Liver (tissue), 3 donors: ENCODE results near the gene THAP3.

Experiments
- ATF3 ChIP-seq: IDR thresholded peaks from 2 replicates; pipeline ENCODE4 v1.6.1; 2016; ENCODE audit warnings: antibody characterized with exemption
- HNF4A ChIP-seq, 2 donors: conservative IDR thresholded peaks; 2 replicates each; pipeline ENCODE4 v1.6.1; 2016; ENCODE audit warnings: antibody characterized with exemption in 2 of 2, mild to moderate bottlenecking in 2 of 2
- TF ChIP-seq, protein P1 (sequence below): fragments of 150-350 bp; IDR thresholded peaks from 2 replicates; pipeline ENCODE4 v1.5.1; 2017; ENCODE audit warnings: improper control_type of control experiment, low read depth, low read length; ENCODE audit not compliant: missing input control
- TF ChIP-seq, protein P2 (sequence below): IDR thresholded peaks from 2 replicates; pipeline ENCODE4 v1.6.1; 2016; ENCODE audit warnings: antibody characterized with exemption
- TF ChIP-seq, protein P3 (sequence below): IDR thresholded peaks from 2 replicates; pipeline ENCODE4 v1.6.1; 2016; ENCODE audit warnings: antibody characterized with exemption, mild to moderate bottlenecking
- TF ChIP-seq, protein P4 (sequence below): IDR thresholded peaks from 2 replicates; pipeline ENCODE4 v1.6.1; 2016; ENCODE audit warnings: antibody characterized with exemption
- donor health status: healthy.
- donor health status: healthy.

DNA sequence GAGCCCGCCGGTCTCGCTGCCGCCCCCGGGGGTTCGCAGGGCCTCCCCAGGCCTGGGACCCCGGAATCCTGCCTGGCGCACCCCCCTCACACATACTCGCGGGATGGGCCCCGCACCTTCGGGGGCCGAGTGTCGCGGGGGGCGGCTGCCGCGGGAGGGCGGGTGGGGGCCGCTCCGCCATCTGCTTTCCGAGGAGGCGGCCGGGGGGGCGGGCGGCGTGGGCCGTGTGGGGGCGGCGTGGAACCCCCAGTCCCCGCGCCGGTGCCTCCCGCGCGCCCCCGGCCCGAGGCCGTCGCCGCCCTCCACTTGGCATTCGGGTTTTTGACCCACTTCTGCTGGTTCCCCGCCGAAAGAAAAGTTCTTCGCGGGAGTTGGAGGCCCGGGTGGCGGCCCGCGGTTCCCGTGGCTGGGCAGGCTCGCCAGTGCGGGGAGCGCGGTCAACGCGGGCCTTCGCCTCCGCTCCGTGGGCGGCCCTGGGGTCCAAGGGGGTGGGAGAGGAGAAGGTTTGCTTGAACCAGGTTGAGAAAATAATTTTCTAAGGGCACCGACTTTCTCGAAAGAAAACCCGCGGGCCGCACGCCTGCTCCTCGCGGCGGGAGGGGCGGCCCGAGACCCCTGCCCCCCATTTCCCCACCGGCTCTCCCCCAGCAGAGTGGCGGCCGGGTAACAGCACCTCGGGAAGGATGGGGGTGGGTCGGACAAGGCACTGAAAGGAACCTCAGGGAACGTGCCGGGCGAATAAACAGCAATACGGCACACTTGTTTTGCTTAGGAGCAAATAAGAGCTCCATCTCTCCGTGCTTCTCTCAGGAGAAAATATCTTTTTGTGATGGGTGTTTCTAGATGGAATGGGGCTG is 9.5 kb upstream of the THAP3 start:
- TF ChIP-seq, protein P1, sequence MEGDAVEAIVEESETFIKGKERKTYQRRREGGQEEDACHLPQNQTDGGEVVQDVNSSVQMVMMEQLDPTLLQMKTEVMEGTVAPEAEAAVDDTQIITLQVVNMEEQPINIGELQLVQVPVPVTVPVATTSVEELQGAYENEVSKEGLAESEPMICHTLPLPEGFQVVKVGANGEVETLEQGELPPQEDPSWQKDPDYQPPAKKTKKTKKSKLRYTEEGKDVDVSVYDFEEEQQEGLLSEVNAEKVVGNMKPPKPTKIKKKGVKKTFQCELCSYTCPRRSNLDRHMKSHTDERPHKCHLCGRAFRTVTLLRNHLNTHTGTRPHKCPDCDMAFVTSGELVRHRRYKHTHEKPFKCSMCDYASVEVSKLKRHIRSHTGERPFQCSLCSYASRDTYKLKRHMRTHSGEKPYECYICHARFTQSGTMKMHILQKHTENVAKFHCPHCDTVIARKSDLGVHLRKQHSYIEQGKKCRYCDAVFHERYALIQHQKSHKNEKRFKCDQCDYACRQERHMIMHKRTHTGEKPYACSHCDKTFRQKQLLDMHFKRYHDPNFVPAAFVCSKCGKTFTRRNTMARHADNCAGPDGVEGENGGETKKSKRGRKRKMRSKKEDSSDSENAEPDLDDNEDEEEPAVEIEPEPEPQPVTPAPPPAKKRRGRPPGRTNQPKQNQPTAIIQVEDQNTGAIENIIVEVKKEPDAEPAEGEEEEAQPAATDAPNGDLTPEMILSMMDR = no peak
- TF ChIP-seq, protein P2, sequence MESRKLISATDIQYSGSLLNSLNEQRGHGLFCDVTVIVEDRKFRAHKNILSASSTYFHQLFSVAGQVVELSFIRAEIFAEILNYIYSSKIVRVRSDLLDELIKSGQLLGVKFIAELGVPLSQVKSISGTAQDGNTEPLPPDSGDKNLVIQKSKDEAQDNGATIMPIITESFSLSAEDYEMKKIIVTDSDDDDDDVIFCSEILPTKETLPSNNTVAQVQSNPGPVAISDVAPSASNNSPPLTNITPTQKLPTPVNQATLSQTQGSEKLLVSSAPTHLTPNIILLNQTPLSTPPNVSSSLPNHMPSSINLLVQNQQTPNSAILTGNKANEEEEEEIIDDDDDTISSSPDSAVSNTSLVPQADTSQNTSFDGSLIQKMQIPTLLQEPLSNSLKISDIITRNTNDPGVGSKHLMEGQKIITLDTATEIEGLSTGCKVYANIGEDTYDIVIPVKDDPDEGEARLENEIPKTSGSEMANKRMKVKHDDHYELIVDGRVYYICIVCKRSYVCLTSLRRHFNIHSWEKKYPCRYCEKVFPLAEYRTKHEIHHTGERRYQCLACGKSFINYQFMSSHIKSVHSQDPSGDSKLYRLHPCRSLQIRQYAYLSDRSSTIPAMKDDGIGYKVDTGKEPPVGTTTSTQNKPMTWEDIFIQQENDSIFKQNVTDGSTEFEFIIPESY = no peak
- TF ChIP-seq, protein P3, sequence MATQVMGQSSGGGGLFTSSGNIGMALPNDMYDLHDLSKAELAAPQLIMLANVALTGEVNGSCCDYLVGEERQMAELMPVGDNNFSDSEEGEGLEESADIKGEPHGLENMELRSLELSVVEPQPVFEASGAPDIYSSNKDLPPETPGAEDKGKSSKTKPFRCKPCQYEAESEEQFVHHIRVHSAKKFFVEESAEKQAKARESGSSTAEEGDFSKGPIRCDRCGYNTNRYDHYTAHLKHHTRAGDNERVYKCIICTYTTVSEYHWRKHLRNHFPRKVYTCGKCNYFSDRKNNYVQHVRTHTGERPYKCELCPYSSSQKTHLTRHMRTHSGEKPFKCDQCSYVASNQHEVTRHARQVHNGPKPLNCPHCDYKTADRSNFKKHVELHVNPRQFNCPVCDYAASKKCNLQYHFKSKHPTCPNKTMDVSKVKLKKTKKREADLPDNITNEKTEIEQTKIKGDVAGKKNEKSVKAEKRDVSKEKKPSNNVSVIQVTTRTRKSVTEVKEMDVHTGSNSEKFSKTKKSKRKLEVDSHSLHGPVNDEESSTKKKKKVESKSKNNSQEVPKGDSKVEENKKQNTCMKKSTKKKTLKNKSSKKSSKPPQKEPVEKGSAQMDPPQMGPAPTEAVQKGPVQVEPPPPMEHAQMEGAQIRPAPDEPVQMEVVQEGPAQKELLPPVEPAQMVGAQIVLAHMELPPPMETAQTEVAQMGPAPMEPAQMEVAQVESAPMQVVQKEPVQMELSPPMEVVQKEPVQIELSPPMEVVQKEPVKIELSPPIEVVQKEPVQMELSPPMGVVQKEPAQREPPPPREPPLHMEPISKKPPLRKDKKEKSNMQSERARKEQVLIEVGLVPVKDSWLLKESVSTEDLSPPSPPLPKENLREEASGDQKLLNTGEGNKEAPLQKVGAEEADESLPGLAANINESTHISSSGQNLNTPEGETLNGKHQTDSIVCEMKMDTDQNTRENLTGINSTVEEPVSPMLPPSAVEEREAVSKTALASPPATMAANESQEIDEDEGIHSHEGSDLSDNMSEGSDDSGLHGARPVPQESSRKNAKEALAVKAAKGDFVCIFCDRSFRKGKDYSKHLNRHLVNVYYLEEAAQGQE = no peak
- TF ChIP-seq HNF4A (conservative IDR thresholded peaks at IDR 0.05) (no peak), ATF3 (no peak)
- TF ChIP-seq, protein P4, sequence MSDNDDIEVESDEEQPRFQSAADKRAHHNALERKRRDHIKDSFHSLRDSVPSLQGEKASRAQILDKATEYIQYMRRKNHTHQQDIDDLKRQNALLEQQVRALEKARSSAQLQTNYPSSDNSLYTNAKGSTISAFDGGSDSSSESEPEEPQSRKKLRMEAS = no peak
